GM19351 (cell line): ENCODE measurements around the gene LRCOL1.

Experiments
- ATAC-seq: cut with Tn5 transposase; IDR thresholded peaks from one replicate; pipeline ENCODE4 v1.9.1; 2021; ENCODE audit warnings: mild to moderate bottlenecking, moderate library complexity; ENCODE audit not compliant: unreplicated experiment

Gene LRCOL1

GRCh38 chr12:132619386-132620112 is 9.2 kb upstream of the LRCOL1 start:
- ATAC-seq: no peak

DNA sequence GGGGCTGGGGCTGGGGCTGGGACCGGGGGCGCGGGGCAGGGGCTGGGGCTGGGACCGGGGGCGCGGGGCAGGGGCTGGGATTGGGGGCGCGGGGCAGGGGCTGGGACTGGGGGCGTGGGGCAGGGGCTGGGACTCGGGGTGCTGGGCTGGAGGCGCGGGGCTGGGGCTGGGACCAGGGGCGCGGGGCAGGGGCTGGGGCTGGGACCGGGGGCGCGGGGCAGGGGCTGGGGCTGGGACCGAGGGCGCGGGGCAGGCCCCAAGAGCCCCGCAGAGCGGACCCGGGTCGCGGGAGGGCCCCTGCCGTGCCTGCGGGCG is 8.6 kb upstream of the LRCOL1 start:
- ATAC-seq: no peak

DNA sequence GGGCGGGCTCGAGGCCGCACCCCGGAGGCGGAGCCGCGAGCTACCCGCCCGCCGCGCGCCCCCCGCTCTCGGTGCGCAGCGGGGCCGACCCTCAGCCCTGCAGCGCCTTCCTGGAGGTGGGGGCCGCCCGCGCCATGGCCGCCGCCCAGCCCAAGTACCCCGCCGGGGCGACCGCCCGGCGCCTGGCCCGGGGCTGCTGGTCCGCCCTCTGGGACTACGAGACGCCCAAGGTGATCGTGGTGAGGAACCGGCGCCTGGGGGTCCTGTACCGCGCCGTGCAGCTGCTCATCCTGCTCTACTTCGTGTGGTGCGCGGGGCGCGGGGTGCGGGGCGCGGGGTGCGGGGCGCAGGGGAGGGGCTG is 8.3 kb upstream of the LRCOL1 start, which contains the start of gene P2RX2:
TSS of gene P2RX2 (plus strand) at position 94 of the 361 bp plus-strand sequence. CDS start at position 135, 41 bp downstream.
- ATAC-seq: no peak

DNA sequence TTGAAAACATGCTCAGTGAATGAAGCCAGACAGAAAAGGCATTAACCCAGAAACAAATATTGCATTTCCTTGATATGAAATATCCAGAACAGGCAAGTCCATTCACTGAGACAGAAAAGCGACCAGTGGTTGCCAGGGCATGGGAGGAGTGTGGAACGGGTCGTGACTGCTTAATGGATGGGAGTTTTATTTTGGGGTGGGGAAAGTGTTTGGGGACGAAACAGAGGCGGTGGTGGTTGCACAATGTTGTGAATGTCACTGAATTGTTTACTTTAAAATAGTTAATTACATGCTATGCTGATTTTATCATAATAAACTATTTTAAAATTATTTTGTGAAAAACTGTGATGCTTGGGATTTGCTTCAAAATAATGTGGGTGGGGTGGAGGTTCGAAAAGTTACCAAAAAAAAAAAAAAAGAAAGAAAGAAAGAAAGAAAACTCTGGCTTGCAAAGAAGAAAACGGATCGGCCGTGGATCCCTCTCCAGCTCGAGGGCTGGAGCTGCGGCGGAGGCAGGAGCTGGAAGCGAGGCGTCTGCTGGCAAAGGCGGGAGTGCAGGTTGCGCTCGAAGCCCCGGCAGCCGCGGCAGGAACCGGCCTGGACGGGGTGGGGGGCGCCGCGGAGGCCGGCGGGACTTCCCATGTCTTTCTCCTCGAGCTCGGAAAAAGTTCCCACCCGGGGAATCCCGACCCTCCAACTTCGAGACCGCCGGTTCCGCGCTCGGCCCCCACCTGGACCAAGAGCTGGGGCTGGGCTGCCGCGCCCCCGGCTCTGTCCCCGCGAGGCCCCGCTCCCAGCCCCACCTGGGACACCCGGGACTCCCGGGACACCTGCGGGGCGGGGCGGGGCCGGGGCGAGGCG is 7.7 kb upstream of the LRCOL1 start:
- no peak for ATAC-seq

- ATAC-seq: no peak
Observed at GRCh38 chr12:132617135-132617701, 6.8 kb upstream of the LRCOL1 start.

DNA sequence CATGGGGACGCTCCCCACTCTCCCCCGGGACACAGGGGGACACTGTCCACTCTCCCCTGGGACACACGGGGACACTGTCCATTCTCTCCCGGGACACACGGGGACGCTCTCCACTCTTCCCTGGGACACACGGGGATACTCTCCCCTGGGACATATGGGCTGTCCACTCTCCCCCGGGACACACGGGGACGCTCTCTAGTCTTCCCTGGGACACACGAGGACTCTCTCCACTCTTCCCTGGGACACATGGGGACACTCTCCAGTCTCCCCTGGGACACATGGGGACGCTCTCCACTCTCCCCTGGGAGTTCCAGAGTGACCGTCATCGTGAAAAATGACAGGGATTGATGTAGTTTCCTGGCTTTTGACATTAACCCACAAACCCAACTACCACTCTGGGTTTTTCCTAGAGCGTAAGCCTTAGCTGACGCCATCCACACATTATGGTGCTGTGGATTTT is 5.2 kb upstream of the LRCOL1 start:
- ATAC-seq: no peak

DNA sequence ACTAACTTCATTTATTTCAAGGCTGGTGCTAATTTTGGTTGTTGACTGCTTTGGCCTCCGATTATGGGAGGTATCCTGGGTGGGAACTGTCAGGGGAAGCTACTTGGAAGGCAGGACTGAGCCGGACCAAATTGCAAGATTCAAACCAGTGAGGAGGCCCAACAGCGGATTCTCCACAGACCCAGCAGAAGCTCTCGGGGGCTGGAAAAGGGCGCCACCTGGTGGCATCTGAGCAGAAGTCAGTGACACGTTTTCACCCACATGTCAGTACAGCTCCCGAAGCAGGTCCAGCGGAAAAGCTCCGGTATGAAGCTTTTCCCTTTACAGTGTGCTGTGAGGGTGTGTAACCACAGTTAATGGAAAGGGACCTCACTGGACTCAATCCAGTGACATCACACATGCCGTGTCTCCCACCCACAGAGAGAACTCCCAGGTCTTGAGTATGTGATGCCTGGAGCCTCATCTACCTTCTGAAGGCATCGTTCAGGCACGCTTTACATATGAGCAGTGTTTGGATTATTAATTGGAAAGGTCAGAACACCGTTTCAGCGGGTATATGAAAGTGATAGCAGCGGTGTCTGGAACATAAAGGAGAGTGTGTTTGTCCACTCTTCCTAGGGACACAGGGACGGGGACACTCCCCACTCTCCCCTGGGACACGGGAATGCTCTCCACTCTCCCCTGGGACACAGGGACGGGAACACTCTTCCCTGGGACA is 4.6 kb upstream of the LRCOL1 start:
- no peak for ATAC-seq

DNA sequence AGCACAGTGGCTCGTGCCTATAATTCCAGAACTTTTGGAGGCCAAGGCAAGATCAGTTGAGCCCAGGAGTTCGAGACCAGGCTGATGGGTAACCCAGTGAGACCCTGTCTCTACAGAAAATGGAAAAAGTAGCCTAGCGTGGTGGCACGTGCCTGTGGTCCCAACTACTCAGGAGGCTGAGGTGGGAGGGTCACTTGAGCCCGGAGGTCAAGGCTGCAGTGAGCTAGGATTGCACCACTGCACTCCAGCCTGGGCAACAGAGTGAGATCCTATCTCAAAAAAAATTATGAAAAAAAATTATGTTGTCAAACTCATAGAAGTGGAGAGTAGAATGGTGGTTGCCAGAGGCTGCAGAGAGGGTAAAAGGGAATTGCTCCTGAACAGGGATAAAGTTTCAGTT is 3.6 kb upstream of the LRCOL1 start:
- no peak for ATAC-seq

DNA sequence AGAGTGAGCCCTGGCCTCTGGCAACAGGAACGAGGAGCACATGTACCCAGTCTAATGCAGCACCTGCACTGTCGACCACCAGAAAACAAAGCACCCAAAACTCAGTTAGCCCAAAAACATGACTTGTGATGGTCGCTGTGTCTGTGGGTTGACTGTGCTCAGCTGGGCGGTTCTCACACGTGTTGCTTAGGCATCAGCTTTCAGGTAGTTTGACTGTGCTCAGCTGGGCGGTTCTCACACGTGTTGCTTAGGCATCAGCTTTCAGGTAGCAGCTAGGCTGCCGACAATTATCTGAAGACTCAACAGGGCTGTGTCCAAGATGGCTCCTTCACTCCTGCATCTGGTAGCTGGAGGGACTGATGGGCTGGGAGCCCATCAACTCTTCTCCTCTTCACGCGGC is 1.2 kb upstream of the LRCOL1 start:
- no peak for ATAC-seq

DNA sequence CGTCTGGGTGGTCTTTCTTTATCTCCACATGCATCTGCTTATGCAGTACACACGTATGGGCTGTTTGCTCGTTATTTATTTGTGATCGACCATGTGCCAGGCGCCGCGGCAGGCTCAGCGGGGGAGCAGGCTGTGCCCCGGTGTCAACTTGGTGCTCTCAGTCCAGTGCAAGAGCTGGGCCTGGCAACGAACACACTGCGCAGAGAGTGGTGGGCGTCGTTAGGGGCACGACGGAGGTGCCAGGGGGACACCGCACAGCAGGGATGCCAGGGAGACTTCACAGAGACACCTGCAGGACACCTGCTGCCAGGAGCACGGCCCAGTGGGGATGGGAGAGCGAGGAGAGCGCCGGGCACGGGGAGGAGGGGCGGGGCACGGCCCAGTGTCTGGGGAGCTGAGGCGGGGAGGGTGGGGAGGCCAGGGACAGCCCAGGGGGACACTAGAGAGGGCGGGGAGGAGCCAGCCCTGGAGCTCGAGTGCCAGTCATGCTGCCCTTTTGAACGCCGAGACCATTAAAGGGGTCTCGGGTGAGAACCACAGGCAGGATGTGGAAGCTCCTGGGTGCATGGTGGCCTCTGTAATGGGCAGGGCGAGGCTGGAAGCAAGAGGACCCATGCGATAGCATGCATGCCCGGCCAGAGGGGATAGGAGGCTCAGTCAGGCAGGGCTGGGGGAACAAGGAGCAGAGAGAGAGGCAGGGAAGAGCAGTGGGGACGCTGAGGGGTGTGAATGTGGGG is 652 bp upstream of the LRCOL1 start:
- ATAC-seq: no peak

GRCh38 chr12:132608231-132609171 is 1.9 kb downstream of the LRCOL1 start:
- no peak for ATAC-seq

DNA sequence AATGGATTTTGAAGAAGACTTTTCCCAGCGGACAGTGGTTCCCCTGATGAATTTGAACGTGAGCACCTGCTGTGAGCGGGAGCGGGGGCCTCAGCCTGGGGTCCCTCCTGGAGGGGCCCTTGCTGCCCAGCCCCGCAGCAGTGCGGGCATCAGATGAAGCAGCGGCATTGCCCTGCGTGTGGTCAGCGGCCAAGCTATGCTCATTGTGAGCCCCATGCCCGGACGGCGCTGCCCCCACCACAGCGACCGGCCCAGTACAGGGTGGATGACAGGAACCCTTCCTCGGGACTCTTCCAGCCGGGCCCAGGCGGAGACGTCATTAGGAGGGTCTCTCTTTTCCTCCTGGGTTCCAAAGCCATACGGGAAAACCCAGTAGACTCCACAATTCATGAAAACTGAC is 3.5 kb downstream of the LRCOL1 start:
- ATAC-seq: no peak

- no peak for ATAC-seq
Observed at GRCh38 chr12:132606466-132606865, 3.9 kb downstream of the LRCOL1 start.

DNA sequence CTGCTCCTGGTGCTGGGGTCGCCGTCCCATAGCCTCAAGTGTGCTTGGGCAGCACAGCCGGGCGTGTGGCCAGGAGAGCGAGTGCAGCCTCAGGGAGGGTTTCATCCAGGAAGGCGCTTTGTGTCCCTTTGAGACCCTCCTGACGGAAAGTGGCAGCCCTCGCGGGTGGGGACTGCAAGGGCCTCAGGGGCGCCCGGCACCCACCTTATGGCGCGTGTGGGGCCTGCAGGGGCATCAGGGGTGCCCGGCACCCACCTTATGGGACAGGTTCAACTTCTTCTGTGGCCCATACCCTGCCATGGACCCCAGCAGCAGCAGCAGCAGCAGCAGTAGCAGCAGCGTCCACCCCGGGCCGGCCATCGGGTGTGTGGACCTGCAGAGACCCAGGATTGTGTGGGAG is 4.5 kb downstream of the LRCOL1 start:
- ATAC-seq: no peak

DNA sequence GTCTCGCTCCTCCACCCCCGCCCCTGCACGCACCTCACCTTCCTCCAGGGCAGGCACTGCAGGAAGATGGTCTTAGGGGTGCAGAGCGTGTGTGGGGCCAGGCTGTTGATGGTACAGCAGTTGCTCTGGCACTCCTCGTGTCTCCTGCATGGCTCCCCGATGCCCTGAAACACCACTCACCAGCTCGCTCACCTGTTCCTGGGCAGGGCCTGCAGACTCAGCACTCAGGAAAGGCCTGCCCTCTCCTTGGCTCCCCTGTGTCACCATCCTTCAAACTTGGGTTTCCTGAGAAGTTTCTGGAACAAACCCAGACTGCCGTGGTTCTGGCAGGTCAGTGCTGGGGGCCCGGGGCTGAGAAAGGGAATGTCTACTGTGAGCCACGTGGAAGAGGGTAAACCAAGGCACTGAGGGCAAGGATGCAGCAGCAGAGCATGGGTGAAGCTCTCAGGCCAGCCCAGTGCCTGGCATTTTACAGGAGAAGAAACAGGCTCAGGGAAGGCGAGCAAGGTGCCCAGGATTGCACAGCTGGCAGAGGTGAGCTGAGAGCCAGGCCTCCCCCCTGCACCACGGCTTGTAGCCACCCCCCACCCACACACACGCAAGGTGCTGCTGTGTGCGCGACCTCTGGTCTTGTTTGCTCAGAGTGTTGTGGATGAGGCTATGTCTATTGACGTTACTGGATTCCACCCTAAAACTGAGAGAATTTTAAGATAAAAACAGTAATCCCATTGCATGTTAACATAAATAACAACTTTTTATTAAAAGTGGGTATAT is 5.5 kb downstream of the LRCOL1 start:
- ATAC-seq: no peak

- no peak for ATAC-seq
Observed at GRCh38 chr12:132604151-132604618, 6.2 kb downstream of the LRCOL1 start.

- no peak for ATAC-seq
Observed at GRCh38 chr12:132603240-132604150, 6.9 kb downstream of the LRCOL1 start.
